ENCODE results near the gene PTCRA. TPM values are rescaled to one million over a fixed set of nuclear protein-coding genes. Genes with fewer than 3 reads are reported as not detected.

Gene PTCRA
- total RNA-seq, 2 donors from 2014 or later, result not detected

DNA sequence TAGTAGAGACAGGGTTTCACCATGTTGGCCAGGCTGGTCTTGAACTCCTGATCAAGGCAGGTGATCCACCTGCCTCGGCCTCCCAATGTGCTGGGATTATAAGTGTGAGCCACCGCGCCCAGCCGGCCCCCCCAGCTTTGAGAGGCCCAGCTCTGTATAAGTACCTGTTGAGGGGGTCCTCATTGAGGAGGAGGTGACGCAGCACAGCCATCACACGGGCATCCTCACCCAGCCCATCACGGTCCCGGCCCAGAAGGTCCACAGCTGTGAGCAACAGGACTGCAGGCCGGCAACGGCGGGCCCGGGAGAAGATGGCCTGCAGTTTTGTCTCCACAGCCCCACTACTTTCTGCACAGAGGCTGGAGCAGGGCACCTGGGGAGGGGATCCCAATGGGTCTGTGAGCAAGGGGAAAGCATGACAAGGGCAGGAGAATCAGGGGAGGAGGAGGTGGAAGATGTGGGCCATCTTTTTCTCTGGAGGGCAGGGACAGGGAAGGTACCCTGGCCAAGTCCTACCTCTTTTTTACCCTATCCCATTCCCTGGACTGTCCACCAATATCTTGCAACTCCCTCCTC is 52.4 kb downstream of the PTCRA start:
- peak in 2 of 3 donors; percentile 8 to 50 for TF ChIP-seq POLR2A (IDR thresholded peaks at IDR 0.05)
- TF ChIP-seq, protein P1, sequence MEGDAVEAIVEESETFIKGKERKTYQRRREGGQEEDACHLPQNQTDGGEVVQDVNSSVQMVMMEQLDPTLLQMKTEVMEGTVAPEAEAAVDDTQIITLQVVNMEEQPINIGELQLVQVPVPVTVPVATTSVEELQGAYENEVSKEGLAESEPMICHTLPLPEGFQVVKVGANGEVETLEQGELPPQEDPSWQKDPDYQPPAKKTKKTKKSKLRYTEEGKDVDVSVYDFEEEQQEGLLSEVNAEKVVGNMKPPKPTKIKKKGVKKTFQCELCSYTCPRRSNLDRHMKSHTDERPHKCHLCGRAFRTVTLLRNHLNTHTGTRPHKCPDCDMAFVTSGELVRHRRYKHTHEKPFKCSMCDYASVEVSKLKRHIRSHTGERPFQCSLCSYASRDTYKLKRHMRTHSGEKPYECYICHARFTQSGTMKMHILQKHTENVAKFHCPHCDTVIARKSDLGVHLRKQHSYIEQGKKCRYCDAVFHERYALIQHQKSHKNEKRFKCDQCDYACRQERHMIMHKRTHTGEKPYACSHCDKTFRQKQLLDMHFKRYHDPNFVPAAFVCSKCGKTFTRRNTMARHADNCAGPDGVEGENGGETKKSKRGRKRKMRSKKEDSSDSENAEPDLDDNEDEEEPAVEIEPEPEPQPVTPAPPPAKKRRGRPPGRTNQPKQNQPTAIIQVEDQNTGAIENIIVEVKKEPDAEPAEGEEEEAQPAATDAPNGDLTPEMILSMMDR (IDR thresholded peaks at IDR 0.05), result no peak
- Histone ChIP-seq H3K4me1 (peaks cover 28% of the 10 kb centered on the region), H3K4me3 (no peak overlapping the region), H3K27ac (peak overlapping the region in 1 of 4 donors; percentile 53), H3K36me3 (replicated peaks in 1 of 2; ENCODE audit: insufficient read depth in 1 of 2, low read depth in 2 of 2) (peaks cover 9 to 12% of the 10 kb centered on the region in 2 donors), H3K27me3 (no peaks in the 10 kb centered on the region), H3K9me3 (no peaks in the 10 kb centered on the region)
- peak; percentile 24 for ATAC-seq
- DNase-seq, result peak in 3 of 4 donors; percentile 11 to 61 (median 49)
- WGBS, 2 donors, result 86 to 90% methylated on average over 9 to 12 of the region's 12 CpGs
- intact Hi-C loops (cut with DNase I), result no loop called here

DNA sequence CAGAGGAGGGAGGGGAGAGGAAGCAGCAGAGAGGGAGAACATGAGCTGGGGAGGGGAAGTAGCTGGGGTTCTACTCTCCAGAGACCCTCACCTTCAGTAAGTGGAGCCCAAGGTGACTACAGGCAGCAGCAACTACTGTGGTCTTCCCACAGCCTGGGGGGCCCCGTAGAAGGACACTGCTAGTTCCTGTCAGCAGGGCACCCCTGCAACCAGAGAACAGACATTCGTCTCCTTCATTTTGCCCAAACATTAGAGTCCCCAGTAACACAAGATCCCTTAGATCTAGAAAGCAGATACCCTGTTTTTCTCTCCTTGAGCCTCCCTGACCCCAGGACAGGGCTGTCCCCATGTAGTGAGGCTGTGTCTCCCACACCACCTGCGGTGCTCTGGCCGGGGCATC is 52.9 kb downstream of the PTCRA start:
- Histone ChIP-seq H3K9me3 (no peaks in the 10 kb centered on the region), H3K4me1 (peaks cover 28% of the 10 kb centered on the region), H3K36me3 (replicated peaks in 1 of 2; ENCODE audit: insufficient read depth in 1 of 2, low read depth in 2 of 2) (peaks cover 7 to 12% of the 10 kb centered on the region in 2 donors), H3K27me3 (no peaks in the 10 kb centered on the region), H3K4me3 (no peak overlapping the region), H3K27ac (peak overlapping the region in 3 of 4 donors; percentile 23 to 53 (median 48))
- peak; percentile 15 for ATAC-seq
- 74 to 81% methylated on average over 3 to 4 of the region's 4 CpGs for WGBS, 2 donors
- intact Hi-C loops (cut with DNase I), result no loop called here
- TF ChIP-seq, protein P1 (IDR thresholded peaks at IDR 0.05), result no peak
- TF ChIP-seq POLR2A (IDR thresholded peaks at IDR 0.05), result no peak
- peak in 2 of 4 donors; percentile 32 to 53 for DNase-seq

DNA sequence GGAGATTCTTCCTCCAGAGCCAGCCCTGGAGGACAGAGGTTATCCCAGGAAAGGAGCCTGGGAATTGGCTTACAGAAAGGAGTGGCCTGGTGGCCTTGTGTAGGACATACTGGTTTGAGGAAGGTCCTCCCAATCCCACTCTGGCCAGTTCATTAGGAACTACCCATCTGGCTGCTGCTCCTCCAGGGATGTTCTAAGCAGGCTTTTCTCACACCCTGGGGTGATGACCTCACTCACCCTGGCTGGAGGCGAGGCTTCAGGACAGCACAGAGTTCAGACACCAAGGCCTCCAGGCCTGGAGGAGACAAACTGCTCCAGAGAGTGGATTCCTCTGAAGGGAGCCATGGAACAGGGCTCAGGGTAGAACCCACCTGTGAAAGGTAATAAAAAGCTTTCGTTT is 53.6 kb downstream of the PTCRA start:
- H3K27ac ChIP-seq, result peak overlapping the region in 3 of 4 donors; percentile 23 to 53 (median 48)
- H3K36me3 ChIP-seq (replicated peaks in 1 of 2; ENCODE audit: insufficient read depth in 1 of 2, low read depth in 2 of 2), result peaks cover 5 to 7% of the 10 kb centered on the region in 2 donors
- 82 to 91% methylated on average over 2 of the region's 2 CpGs for WGBS, 2 donors
- H3K27me3 ChIP-seq, result no peaks in the 10 kb centered on the region
- peak in 1 of 3 donors; percentile 7 for TF ChIP-seq POLR2A (IDR thresholded peaks at IDR 0.05)
- TF ChIP-seq, protein P1 (IDR thresholded peaks at IDR 0.05), result no peak
- H3K4me3 ChIP-seq, result no peak overlapping the region
- ATAC-seq, result peak; percentile 30
- peaks cover 22% of the 10 kb centered on the region for H3K4me1 ChIP-seq
- intact Hi-C loops (cut with DNase I), result no loop called here
- peak in 3 of 4 donors; percentile 27 to 68 (median 60) for DNase-seq
- no peaks in the 10 kb centered on the region for H3K9me3 ChIP-seq

DNA sequence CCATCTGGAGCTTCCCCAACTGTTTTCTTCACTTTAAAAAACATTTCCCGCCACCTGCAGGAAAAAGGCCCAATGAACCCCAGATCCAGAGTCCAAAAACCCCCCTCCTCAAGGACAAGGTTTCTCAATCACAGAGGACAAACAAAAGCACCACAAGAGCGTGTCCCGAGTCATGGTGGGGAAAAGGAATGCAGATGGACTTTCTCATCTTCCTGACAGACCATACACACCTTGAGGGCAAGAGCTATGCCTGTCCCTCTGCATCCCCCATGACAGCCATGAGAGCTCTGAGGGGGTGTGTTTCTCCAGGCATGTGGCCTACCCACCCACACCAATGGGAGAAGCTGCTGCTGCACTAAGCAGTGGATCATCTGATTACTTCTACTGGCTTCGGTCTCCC is 54.1 kb downstream of the PTCRA start:
- H3K4me1 ChIP-seq, result peaks cover 20% of the 10 kb centered on the region
- no peaks in the 10 kb centered on the region for H3K27me3 ChIP-seq
- peaks cover 2% of the 10 kb centered on the region in 2 donors for H3K36me3 ChIP-seq (replicated peaks in 1 of 2; ENCODE audit: insufficient read depth in 1 of 2, low read depth in 2 of 2)
- intact Hi-C loops (cut with DNase I), result no loop called here
- no peaks in the 10 kb centered on the region for H3K9me3 ChIP-seq
- WGBS, 2 donors, result 63 to 74% methylated on average over 4 of the region's 4 CpGs
- ATAC-seq, result peak; percentile 0
- TF ChIP-seq POLR2A (IDR thresholded peaks at IDR 0.05), result peak in 1 of 3 donors; percentile 59
- TF ChIP-seq, protein P1 (IDR thresholded peaks at IDR 0.05), result no peak
- H3K4me3 ChIP-seq, result no peak overlapping the region
- DNase-seq, result peak in 1 of 4 donors; percentile 38
- peak overlapping the region in 3 of 4 donors; percentile 4 to 53 (median 48) for H3K27ac ChIP-seq

Measured in body of pancreas (tissue), 4 donors.